AG04450 (cell line): ENCODE data around the gene TNFRSF14. TPM values are rescaled to one million over a fixed set of nuclear protein-coding genes. Genes with fewer than 3 reads are reported as not detected.

Experiments used
- CTCF ChIA-PET: fragments of 300-600, 350-600 bp; formaldehyde crosslinking; extraction: SDS; loops from one replicate; lab custom pipeline; 2022; ENCODE audit warnings: antibody characterized with exemption, inconsistent platforms; lab: Charles Lee
- POLR2A ChIA-PET: fragments of 350-600 bp; formaldehyde crosslinking; extraction: SDS; loops from one replicate; lab custom pipeline; 2021; ENCODE audit warnings: antibody characterized with exemption, inconsistent platforms; lab: Yijun Ruan, JAX
- DNase-seq: peaks from one replicate; pipeline ENCODE4 v3.0.0-alpha.2; 2011; ENCODE audit warnings: low read depth, low spot score
- H3K27ac ChIP-seq: one replicate; pipeline ENCODE4 v1.5.1; 2012; ENCODE audit warnings: low read depth, low read length, control low read depth
- H3K27me3 ChIP-seq: one replicate; pipeline ENCODE4 v1.6.0; 2012; ENCODE audit warnings: low read length; ENCODE audit not compliant: control insufficient read depth, insufficient read depth
- H3K4me3 ChIP-seq: 2 replicates; pipeline ENCODE4 v1.5.1; 2011; ENCODE audit warnings: mild to moderate bottlenecking, low read depth, low read length, control low read depth
- H3K9me3 ChIP-seq: 2 replicates; pipeline ENCODE4 v1.5.1; 2012; ENCODE audit warnings: low read length; ENCODE audit not compliant: control insufficient read depth, insufficient read depth
- CTCF ChIP-seq: IDR thresholded peaks from 2 replicates; pipeline ENCODE4 v1.5.1; 2011; ENCODE audit warnings: low read depth, low read length, control low read depth, inconsistent platforms
- polyA plus RNA-seq: library from polyadenylated mRNA; depleted of rRNA; stranded (reverse); fragments of >200 nt; gene quantifications from 2 replicates; pipeline ENCODE4 v1.2.3, GENCODE V29; 2011

TNFRSF14 gene
- polyA plus RNA-seq, 1 experiment: 5.4 TPM

DNA sequence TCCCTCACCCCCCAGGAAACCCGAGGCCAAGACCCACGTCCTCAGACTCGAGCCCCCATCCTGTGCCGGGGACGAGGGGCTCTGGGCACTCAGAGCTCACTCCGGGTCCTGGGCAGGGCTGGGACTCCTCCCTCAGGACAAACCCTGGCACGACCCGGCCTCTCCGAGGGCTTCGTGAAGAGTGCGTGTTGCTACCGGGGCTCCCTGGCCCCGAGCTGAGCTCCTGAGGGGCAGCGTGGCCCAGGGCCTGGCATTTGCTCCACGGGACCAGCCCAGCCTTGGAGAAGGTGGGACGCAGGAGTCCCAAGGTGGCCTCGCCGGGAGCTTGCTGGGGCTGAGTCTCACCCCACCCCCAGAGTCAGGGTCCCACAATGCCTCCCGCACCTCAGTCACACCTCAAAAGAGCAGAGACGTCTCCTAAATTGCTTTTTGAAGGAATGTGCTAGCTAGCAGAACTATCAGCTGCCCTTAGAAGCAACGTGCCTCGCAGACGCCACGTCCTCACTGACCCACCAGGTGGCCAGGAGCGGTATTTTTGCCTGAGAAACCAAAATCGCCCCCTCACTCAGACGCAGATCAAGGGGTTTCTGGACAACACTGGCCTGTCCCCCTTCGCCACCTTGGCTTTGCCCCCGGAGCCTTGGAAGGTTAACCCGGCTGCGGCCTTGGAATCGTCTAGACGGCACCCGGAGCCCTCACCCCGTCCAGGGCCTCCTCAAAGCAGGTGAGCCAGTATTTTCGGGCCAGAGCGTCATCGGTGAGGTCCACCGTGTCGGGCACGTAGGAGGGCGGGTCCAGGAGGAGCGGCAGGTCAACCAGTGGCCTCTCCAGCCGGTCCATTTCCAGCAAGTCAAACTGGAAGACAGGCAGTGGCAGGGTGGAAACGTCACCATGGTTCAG lies 41.1 kb upstream of the TNFRSF14 start:
- POLR2A ChIA-PET: no interaction called here
- CTCF ChIA-PET: no interaction called here

GRCh38 chr1:2515763-2516080 lies 40.4 kb upstream of the TNFRSF14 start:
- Histone ChIP-seq H3K4me3 (no peak overlapping the region), H3K9me3 (no peaks in the 10 kb centered on the region; the same call in 1 of the 2 replicates), H3K27me3 (no peaks in the 10 kb centered on the region), H3K27ac (no peak overlapping the region)
- CTCF ChIA-PET: no interaction called here
- DNase-seq: no peak
- TF ChIP-seq CTCF: no peak
- POLR2A ChIA-PET: no interaction called here

More for the DNA sequence above, 41.1 kb upstream of the TNFRSF14 start:
- Histone ChIP-seq H3K4me3 (no peak overlapping the region), H3K27ac (no peak overlapping the region), H3K27me3 (no peaks in the 10 kb centered on the region), H3K9me3 (no peaks in the 10 kb centered on the region; the same call in 1 of the 2 replicates)
- no peak for DNase-seq
- TF ChIP-seq CTCF: 0 out of 2 replicates have a peak, but pooled peaks have one; percentile 11

- no peaks in the 10 kb centered on the region for H3K27me3 ChIP-seq
- POLR2A ChIA-PET: no interaction called here
These were observed 40.0 kb upstream of the TNFRSF14 start for GRCh38 chr1:2516124-2516523.

DNA sequence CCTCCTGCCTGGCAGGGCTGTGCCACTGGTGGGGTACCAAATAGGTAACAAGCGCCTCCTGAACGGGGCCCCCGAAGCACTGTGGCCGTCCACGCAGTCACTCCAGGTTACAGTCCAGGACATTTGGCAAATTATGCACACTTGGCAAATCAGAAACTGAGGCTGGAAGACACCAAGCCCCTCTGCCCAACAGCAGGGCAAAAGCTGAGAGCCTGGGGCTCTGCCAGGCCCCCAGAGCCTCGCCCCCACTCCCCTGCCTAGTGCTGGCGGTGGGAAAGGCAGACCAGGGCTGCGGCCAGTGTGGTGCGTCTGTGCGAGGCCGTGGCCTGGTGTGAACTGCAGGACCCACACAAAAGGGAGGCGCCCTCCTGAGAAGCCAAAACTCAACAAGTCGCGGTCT lies 39.2 kb upstream of the TNFRSF14 start:
- Histone ChIP-seq H3K27me3 (no peaks in the 10 kb centered on the region), H3K4me3 (no peak overlapping the region), H3K27ac (no peak overlapping the region), H3K9me3 (no peaks in the 10 kb centered on the region; the same call in 1 of the 2 replicates)
- no peak for DNase-seq
- ChIA-PET CTCF (no interaction called here), POLR2A (no interaction called here)
- no peak for TF ChIP-seq CTCF

More at GRCh38 chr1:2516124-2516523, 40.0 kb upstream of the TNFRSF14 start:
- no peaks in the 10 kb centered on the region; the same call in 1 of the 2 replicates for H3K9me3 ChIP-seq
- no peak for TF ChIP-seq CTCF
- H3K27ac ChIP-seq: no peak overlapping the region
- no peak overlapping the region for H3K4me3 ChIP-seq
- CTCF ChIA-PET: no interaction called here
- no peak for DNase-seq

GRCh38 chr1:2517966-2518365 lies 38.2 kb upstream of the TNFRSF14 start:
- H3K9me3 ChIP-seq: no peaks in the 10 kb centered on the region; the same call in 1 of the 2 replicates
- ChIA-PET POLR2A (no interaction called here), CTCF (no interaction called here)
- H3K27me3 ChIP-seq: no peaks in the 10 kb centered on the region
- H3K27ac ChIP-seq: no peak overlapping the region
- no peak for DNase-seq
- H3K4me3 ChIP-seq: no peak overlapping the region
- no peak for TF ChIP-seq CTCF
